Heart right ventricle (tissue), 16 donors: ENCODE measurements around the gene OR51E1. TPM values are rescaled to one million over a fixed set of nuclear protein-coding genes. Genes with fewer than 3 reads are reported as not detected.

Source experiments
- ATAC-seq, 8 donors: fragments of 200-7000 bp; cut with Tn5 transposase; one replicate each; pipeline ENCODE4 v1.9.1; 2020; ENCODE audit warnings: mild to moderate bottlenecking in 8 of 8, moderate library complexity in 8 of 8, moderate number of reproducible peaks in 1 of 8
- DNase-seq, 2 donors: peaks; one replicate each; pipeline ENCODE4 v3.0.0-alpha.2; 2020
- H3K27ac ChIP-seq, 10 donors: fragments of 200-600 bp; sonication (generic) in 2 of 10; one replicate each; pipeline versions ENCODE4 v1.5.0 to v1.8.0; 2020 to 2022; ENCODE audit warnings: mild to moderate bottlenecking in 3 of 10
- H3K27me3 ChIP-seq, 7 donors: fragments of 200-600 bp; one replicate each; pipeline ENCODE4 v1.8.0; 2021 to 2022; ENCODE audit warnings: mild to moderate bottlenecking in 2 of 7
- H3K36me3 ChIP-seq, 9 donors: fragments of 200-600 bp; sonication (generic) in 1 of 9; one replicate each; pipeline versions ENCODE4 v1.5.0 to v1.8.0; 2020 to 2022; ENCODE audit warnings: mild to moderate bottlenecking in 2 of 9
- H3K4me1 ChIP-seq, 9 donors: fragments of 200-600 bp; sonication (generic) in 1 of 9; one replicate each; pipeline versions ENCODE4 v1.5.0 to v1.8.0; 2020 to 2022; ENCODE audit warnings: mild to moderate bottlenecking in 4 of 9
- H3K4me3 ChIP-seq, 10 donors: fragments of 200-600 bp; sonication (generic) in 2 of 10; one replicate each; pipeline versions ENCODE4 v1.5.0 to v1.8.0; 2020 to 2022; ENCODE audit warnings: mild to moderate bottlenecking in 7 of 10, moderate library complexity in 2 of 10
- H3K9me3 ChIP-seq, 11 donors: fragments of 200-600 bp in 10 of 11; sonication (generic) in 2 of 11; one replicate each; pipeline versions ENCODE4 v1.5.0 to v1.8.0; 2013 to 2022; ENCODE audit warnings: mild to moderate bottlenecking in 2 of 11, control low read depth in 1 of 11, moderate library complexity in 1 of 11
- WGBS, 2 donors: extraction: QIAGEN DNeasy Blood & Tissue Kit; methylation state at CpG; one replicate each; pipeline ENCODE4 v1.1.7; 2013; ENCODE audit warnings: inconsistent platforms in 1 of 2; 5-methylcytosine and 5-hydroxymethylcytosine counted together
- intact Hi-C, 10 donors: fragments of 100-400 bp; cut with DNase I; formaldehyde crosslinking; loops; one replicate each; pipeline versions ENCODE4 v1.11.1 to v1.14.2; 2022
- polyA plus RNA-seq, 2 donors: library from polyadenylated mRNA; stranded (reverse); fragments of 200-250 nt; gene quantifications; one replicate each; pipeline ENCODE4 v1.2.3, GENCODE V29; 2013
- total RNA-seq, 10 donors: library from RNA; stranded (reverse); fragmentation: NEBNext Ultra II Directional in 3 of 10; extraction: Animal tissue kit (Norgen Biotek cat#: 25700) in 3 of 10; gene quantifications; one replicate each; pipeline versions ENCODE4 v1.2.1 to v1.2.4, GENCODE V29; 2021 to 2023
- TF ChIP-seq, protein P1 (sequence below), 9 donors: fragments of 200-600 bp; sonication (generic) in 2 of 9; IDR thresholded peaks; one replicate each; pipeline versions ENCODE4 v1.5.0 to v1.8.0; 2021 to 2022; ENCODE audit warnings: antibody characterized with exemption in 9 of 9, mild to moderate bottlenecking in 5 of 9, moderate library complexity in 1 of 9
- donor health status: Arrhythmogenic right ventricular cardiomyopathy.
- donor health status: ischemic (EF 13 %, LVEDD 7.1; RV severe dilation, severe dysfunction).
- donor health status: healthy with polysubstance abuse.
- donor health status: DM: no; HTN: yes; CAD: no.
- donor health status: DM: no; HTN: no; CAD: no.
- donor health status: ischemic (EF 25% LVEDD 6.9; RV normal size, moderate dysfunction).
- donor health status: ischemic (EF 25% LVEDD 5.7; RV mildly dilated, moderate dysfunction).
- donor health status: healthy.
- donor health status: DM: yes; HTN: yes; CAD: no.
- donor health status: Ischemic cardiomyopathy.
- donor health status: ischemic (EF 35%, LVEDD 5.7; RV mildly dilated, moderate dysfunction).
- donor health status: nonischemic (EF 11% LVEDD 7.7; RV severe dilation, severe dysfunction).
- donor health status: DM: yes; HTN: yes; CAD: no.
- donor health status: PGD.
- donor health status: ischemic (EF 29% LVEDD 5.4; RV normal size, mild dysfunction).
- donor health status: nonischemic (EF 23%, LVEDD 6.1; RV moderate dilation, normal function).

The OR51E1 gene
- total and polyA plus RNA-seq, 12 donors = 0.68 to 3.4 (median 2.0) TPM

DNA sequence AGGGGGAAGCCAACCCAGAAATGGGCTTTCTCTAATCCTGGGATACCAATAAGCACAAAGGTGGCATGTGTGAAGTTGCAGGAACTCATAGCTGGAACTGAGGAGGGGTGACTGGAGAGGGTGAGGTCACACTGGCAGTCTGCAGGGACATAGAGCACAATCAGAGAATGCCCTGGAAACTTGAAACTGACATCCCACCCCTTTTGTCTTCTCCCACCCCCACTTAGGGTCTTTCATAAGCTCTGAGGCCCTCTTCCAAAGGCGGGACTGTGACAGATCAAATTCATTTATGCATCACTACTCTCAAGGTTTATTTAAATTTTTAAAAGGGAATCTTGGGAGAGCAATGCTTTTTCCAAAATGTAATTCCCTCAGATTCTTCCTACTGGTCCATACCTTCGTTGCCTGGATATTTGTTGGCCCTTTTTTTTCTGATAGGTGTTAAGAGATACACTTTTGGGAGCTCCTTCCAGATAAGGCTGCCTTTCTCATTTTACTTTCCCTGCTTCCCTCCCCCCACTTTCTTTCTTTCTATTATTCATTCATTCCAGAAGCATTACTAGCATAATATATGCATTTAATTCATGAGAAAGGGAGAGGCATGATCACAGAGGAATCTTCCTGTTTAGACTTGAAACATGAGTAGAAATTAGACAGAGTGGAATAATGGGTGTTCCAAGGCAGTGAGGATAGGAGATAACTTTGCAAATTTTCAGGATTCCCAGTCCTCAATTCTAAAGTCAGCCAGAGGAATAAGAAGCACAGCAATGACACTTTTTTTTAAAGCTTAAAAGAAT is 39.0 kb downstream of the OR51E1 start:
- DNase-seq (no peak), ATAC-seq (no peak)
- whole genome bisulfite sequencing, 2 donors = 86 to 89% methylated on average over 2 of the region's 2 CpGs
- TF ChIP-seq, protein P1, sequence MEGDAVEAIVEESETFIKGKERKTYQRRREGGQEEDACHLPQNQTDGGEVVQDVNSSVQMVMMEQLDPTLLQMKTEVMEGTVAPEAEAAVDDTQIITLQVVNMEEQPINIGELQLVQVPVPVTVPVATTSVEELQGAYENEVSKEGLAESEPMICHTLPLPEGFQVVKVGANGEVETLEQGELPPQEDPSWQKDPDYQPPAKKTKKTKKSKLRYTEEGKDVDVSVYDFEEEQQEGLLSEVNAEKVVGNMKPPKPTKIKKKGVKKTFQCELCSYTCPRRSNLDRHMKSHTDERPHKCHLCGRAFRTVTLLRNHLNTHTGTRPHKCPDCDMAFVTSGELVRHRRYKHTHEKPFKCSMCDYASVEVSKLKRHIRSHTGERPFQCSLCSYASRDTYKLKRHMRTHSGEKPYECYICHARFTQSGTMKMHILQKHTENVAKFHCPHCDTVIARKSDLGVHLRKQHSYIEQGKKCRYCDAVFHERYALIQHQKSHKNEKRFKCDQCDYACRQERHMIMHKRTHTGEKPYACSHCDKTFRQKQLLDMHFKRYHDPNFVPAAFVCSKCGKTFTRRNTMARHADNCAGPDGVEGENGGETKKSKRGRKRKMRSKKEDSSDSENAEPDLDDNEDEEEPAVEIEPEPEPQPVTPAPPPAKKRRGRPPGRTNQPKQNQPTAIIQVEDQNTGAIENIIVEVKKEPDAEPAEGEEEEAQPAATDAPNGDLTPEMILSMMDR (IDR thresholded peaks at IDR 0.05) = no peak
- no peak overlapping the region for H3K4me3 ChIP-seq
- H3K27me3 ChIP-seq = no peaks in the 10 kb centered on the region
- intact Hi-C loops = no loop called here
- H3K27ac ChIP-seq = no peak overlapping the region
- no peaks in the 10 kb centered on the region for H3K36me3 ChIP-seq
- no peaks in the 10 kb centered on the region for H3K9me3 ChIP-seq
- H3K4me1 ChIP-seq = no peaks in the 10 kb centered on the region

DNA sequence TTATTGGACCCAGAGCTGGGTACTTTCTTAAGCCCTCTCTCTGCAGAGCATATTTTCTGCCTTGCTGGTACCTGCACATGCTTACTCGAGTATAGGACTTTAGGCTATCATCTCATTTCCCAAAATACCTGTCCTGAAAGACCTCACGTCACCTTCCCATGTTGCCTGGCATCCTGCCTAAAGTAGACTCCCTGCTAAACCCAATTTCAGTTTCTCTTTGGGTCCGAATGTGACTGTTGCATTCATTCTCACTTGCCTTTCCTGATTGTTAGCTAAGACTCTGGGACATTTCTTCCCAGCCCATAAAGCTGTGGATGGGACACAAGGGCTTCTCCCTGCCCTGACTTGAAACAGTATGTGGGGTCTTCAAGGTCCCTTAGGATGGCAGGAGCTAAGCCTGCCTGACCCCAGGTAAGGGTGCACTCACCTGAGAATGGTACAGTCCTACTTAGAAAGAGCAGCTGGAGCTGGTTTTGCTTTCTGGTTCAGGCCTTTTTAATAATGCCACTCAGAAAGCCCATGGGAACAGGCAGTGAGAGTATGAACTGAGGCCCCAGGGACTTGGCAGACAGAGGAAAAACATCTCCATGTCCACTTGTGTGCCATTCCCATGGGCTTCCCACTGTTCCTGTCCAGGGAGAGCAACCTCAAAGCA is 41.0 kb downstream of the OR51E1 start:
- H3K4me3 ChIP-seq = no peak overlapping the region
- H3K4me1 ChIP-seq = no peaks in the 10 kb centered on the region
- no peaks in the 10 kb centered on the region for H3K27me3 ChIP-seq
- TF ChIP-seq, protein P1 (IDR thresholded peaks at IDR 0.05) = no peak
- H3K9me3 ChIP-seq = no peaks in the 10 kb centered on the region
- no peaks in the 10 kb centered on the region for H3K36me3 ChIP-seq
- ATAC-seq = no peak
- WGBS, 2 donors = 87 to 92% methylated on average over 3 of the region's 3 CpGs
- DNase-seq = no peak
- no peak overlapping the region for H3K27ac ChIP-seq
- intact Hi-C loops = no loop called here

DNA sequence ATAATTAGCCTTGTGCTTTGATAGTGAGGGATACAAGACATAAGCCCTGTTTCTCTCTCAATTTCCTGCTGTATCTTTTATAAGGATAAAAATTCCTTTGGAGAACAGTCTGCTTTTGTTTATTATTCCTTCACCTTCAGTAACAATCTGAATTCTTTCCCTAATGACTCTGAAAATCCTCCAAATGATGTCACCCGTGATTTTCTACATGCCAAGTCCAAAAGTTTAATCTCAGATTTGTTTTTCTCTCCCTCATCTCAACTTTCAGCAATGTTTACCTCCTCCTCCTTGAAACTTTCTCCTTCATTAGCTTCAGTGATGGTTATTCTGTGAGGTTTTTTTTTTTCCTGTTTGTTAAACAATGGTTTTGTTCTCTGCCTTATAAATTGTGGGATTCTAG is 51.7 kb downstream of the OR51E1 start:
- no peak overlapping the region for H3K27ac ChIP-seq
- no peak for ATAC-seq
- H3K9me3 ChIP-seq = no peaks in the 10 kb centered on the region

DNA sequence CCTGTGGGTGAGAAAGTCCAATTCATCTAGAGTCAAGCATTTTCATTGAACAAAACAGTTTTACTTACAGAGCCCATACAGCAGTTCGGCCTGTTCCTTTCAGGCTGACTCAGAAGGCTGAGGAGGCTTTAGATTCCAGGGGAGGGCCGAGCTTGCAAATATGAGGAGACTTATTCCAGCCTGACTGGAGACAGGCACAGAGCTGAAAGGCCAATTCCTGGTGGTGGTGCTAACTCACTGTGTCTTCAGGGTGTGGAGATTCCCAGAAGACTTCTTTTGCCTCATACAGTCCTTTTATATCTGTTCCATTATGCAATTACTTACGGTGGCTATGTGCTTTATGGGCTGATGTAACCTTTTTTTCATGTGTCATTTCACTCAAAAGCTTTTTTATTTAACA is 53.8 kb downstream of the OR51E1 start, which contains the start of gene OR51E2:
OR51E2 (minus strand) TSS at position 269 of the 400 bp plus-strand sequence. CDS start 15,142 bp downstream, outside the sequence.
- Histone ChIP-seq H3K9me3 (no peaks in the 10 kb centered on the region), H3K4me3 (no peak within 1 kb of the TSS), H3K27me3 (no peaks in the 10 kb centered on the region), H3K4me1 (no peaks in the 10 kb centered on the region), H3K36me3 (no peaks in the 10 kb centered on the region), H3K27ac (no peak within 1 kb of the TSS)
- ATAC-seq (no peak), DNase-seq (no peak)
- TF ChIP-seq, protein P1 (IDR thresholded peaks at IDR 0.05) = no peak
- intact Hi-C loops = no loop called here
- 73 to 85% methylated on average over 3 of the region's 3 CpGs for WGBS, 2 donors

More for the DNA sequence above, 51.7 kb downstream of the OR51E1 start:
- intact Hi-C loops = no loop called here
- WGBS, 2 donors = 48 to 55% methylated on average over 1 of the region's 1 CpG
- no peak overlapping the region for H3K4me3 ChIP-seq
- H3K36me3 ChIP-seq = no peaks in the 10 kb centered on the region
- H3K27me3 ChIP-seq = no peaks in the 10 kb centered on the region
- no peak for DNase-seq
- H3K4me1 ChIP-seq = peaks cover 0 to 3% (median 0%) of the 10 kb centered on the region in 9 donors
- TF ChIP-seq, protein P1 (IDR thresholded peaks at IDR 0.05) = no peak
